Osteocyte (in vitro differentiated cells): ENCODE measurements around the gene ASCL2. TPM values are rescaled to one million over a fixed set of nuclear protein-coding genes. Genes with fewer than 3 reads are reported as not detected.

Source experiments
- DNase-seq: peaks from one replicate; pipeline ENCODE4 v3.0.0; 2021; ENCODE audit warnings: mixed read lengths; ENCODE audit not compliant: unreplicated experiment; ENCODE audit errors: extremely low spot score
- H3K27ac Mint-ChIP-seq: one replicate; pipeline ENCODE4 v1.8.0; 2021; ENCODE audit warnings: mild to moderate bottlenecking, mixed read lengths; ENCODE audit not compliant: unreplicated experiment
- H3K27me3 Mint-ChIP-seq: one replicate; pipeline ENCODE4 v1.8.0; 2021; ENCODE audit warnings: mixed read lengths; ENCODE audit not compliant: unreplicated experiment
- H3K36me3 Mint-ChIP-seq: one replicate; pipeline ENCODE4 v1.8.0; 2021; ENCODE audit warnings: mixed read lengths; ENCODE audit not compliant: unreplicated experiment
- H3K4me1 Mint-ChIP-seq: one replicate; pipeline ENCODE4 v1.8.0; 2021; ENCODE audit warnings: mixed read lengths; ENCODE audit not compliant: unreplicated experiment
- H3K4me3 Mint-ChIP-seq: one replicate; pipeline ENCODE4 v1.8.0; 2021; ENCODE audit warnings: mild to moderate bottlenecking, moderate library complexity, mixed read lengths; ENCODE audit not compliant: unreplicated experiment
- H3K9me3 Mint-ChIP-seq: one replicate; pipeline ENCODE4 v1.8.0; 2021; ENCODE audit warnings: mixed read lengths; ENCODE audit not compliant: unreplicated experiment
- CTCF ChIP-seq: fragments of 200-600 bp; sonication (generic); IDR thresholded peaks from 2 replicates; pipeline ENCODE4 v1.5.0; 2021; ENCODE audit warnings: antibody characterized with exemption, mild to moderate bottlenecking, moderate library complexity
- total RNA-seq: library from RNA; stranded (reverse); gene quantifications from 2 replicates; pipeline ENCODE4 v1.2.1, GENCODE V29; 2021

The ASCL2 gene
- total RNA-seq, 1 donor from 2014 or later = not detected

- Mint-ChIP-seq H3K36me3 (no peaks in the 10 kb centered on the region), H3K4me1 (peaks cover 31% of the 10 kb centered on the region), H3K27me3 (no peaks in the 10 kb centered on the region), H3K9me3 (no peaks in the 10 kb centered on the region), H3K4me3 (no peak overlapping the region), H3K27ac (peak overlapping the region; percentile 99)
- DNase-seq = peak; percentile 94
- peak; percentile 89 for TF ChIP-seq CTCF
Observed at GRCh38 chr11:2305140-2305778, 34.9 kb upstream of the ASCL2 start.

- peak; percentile 76 for DNase-seq
- Mint-ChIP-seq H3K27ac (no peak overlapping the region), H3K4me3 (no peak overlapping the region), H3K36me3 (no peaks in the 10 kb centered on the region), H3K4me1 (peaks cover 31% of the 10 kb centered on the region), H3K9me3 (no peaks in the 10 kb centered on the region), H3K27me3 (no peaks in the 10 kb centered on the region)
- no peak for TF ChIP-seq CTCF
Observed at GRCh38 chr11:2304506-2305139, 34.2 kb upstream of the ASCL2 start.

GRCh38 chr11:2303627-2304505 lies 33.5 kb upstream of the ASCL2 start:
- peak overlapping the region; percentile 4 for H3K27ac Mint-ChIP-seq
- H3K36me3 Mint-ChIP-seq = no peaks in the 10 kb centered on the region
- no peak for TF ChIP-seq CTCF
- no peak overlapping the region for H3K4me3 Mint-ChIP-seq
- H3K9me3 Mint-ChIP-seq = no peaks in the 10 kb centered on the region
- peak; percentile 76 for DNase-seq
- peaks cover 31% of the 10 kb centered on the region for H3K4me1 Mint-ChIP-seq
- no peaks in the 10 kb centered on the region for H3K27me3 Mint-ChIP-seq

GRCh38 chr11:2302896-2303626 lies 32.7 kb upstream of the ASCL2 start:
- Mint-ChIP-seq H3K27ac (no peak overlapping the region), H3K4me1 (peaks cover 31% of the 10 kb centered on the region), H3K27me3 (no peaks in the 10 kb centered on the region), H3K4me3 (no peak overlapping the region), H3K36me3 (no peaks in the 10 kb centered on the region), H3K9me3 (no peaks in the 10 kb centered on the region)
- DNase-seq = no peak
- no peak for TF ChIP-seq CTCF
